HPDE6-E6E7 (cell line): ENCODE measurements around the gene CHST9.
"Not testable (repeated sequence)": the region's sequence is repeated elsewhere in the genome, so short reads cannot be mapped to it uniquely, and the experiment has no call there.

Experiments used
- DNase-seq: peaks from one replicate; pipeline ENCODE4 v3.0.0; 2011; ENCODE audit warnings: missing footprints; ENCODE audit errors: extremely low spot score

The CHST9 gene

DNA sequence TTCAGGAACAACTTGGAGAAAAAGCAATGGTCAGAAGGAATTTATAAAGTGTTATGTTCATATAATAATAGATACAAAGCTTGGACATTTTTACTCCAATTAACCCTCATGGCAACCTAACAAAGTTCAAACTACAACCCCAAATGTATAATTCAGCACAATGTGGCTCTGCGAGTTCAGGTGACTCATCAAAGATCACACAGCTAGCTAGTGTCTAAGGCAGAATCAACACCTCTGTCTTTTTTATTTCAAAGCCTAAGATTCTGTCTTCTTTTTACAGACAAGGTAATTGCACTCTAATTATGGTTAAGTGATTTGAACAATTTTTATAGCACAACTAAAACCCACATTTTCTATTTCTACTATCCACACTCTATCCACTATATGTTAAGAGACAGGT is 90.5 kb downstream of the CHST9 start:
- no peak for DNase-seq

DNA sequence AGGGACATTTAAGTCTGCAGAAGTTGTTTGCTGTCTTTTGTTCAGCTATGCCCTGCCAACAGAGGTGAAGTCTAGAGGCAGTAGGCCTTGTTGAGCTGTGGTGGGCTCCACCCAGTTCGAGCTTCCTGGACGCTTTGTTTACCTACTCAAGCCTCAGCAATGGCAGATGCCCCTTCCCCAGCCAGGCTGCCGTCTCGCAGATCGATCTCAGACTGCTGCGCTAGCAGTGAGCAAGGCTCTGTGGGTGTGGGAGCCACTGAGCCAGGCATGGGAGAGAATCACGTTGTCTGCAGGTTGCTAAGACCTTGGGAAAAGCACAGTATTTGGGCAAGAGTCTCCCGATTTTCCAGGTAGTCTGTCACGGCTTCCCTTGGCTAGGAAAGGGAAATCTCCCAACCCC is 91.8 kb downstream of the CHST9 start:
- DNase-seq, result not testable (repeated sequence)

DNA sequence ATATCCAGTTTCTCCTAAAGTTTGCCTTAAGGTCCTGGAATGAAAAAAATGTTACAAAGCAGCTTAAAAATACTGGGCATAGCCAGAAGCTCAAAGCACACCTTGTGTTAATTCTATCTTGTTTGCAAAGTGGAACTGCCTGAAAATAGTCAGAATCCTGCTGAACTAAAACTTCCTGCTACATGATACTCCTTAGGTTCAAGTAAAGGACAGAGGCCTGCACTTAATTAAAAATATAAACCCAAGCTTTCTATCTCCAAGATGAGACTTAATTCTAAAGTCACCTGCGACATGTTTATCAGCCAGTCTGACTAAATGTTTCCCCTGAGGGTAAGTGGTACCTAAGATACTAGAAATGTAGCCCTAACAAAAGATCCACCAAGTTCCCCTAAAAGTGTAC is 103.4 kb downstream of the CHST9 start:
- no peak for DNase-seq

DNA sequence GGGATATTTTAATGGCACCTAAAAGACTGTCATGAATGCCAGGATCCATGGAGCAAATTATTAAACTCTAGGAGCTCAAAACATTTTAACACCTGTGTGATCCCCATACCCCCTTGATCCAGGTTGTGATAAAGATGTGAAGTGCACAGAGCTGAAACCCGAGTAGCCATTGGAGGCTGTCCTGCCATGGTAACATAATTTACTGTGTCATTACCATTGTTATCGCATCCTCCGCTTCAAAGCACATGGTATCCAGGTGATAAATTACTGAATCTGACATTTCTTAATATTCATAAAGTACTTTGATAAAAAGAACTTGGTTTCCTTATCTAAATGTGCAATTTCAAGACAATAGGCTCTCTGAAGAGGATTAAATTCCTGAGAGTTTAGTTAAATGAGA is 109.3 kb downstream of the CHST9 start:
- no peak for DNase-seq

DNA sequence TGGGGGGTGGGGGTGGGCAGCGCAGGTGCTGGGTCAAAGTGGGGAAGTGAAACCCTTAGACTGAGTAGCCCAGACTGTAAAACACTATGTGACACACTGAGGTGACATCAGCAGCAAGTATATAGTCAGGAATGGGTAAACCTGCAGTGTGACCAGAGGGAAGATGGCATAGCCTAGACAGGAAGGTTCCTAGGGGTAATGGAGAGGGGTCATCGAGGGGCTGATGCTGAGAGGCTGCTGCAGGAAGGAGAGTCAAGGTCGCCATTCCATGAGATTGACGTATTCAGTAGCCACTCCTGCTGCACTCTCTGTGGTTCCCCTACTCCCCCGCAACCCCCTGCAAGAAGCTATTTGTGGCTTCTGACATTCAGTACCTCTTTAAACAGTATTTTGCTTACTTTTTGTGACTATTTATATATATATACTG is 111.7 kb downstream of the CHST9 start:
- DNase-seq, result no peak

DNA sequence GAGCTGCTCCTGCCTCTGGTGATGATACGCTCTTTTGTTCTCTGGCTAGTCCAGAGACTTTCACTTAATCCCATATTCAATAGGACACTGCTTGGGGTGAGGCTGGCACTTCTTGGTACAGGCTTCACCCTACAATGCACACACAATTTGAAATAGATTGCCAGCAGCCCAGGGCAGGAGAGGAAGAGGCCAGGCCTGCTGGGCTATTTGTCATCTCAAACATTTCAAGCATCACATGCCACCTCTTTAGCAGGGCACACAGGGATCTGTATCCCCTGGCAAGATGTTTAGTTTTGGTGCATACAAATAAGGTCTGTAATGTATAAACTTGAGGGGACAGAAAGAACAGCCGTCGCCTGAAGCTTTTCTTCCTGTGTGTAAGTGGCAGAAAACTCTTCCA is 120.4 kb downstream of the CHST9 start:
- DNase-seq, result no peak

DNA sequence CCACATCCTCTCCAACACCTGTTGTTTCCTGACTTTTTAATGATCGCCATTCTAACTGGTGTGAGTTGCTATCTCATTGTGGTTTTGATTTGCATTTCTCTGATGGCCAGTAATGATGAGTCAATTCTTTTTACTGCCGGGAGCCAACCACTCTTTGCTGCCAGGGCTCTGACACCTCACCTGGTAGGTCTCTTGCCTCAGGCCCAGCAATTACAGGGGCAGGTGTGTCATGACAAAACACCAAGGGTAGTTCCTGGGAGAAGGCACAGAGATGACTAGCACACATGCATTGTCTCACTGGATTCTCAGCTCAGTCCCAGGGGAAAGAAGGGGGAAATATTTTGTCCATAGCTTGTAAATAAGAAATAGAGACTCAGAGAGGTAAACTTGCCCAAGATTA is 122.3 kb downstream of the CHST9 start:
- peak; percentile 61 for DNase-seq

DNA sequence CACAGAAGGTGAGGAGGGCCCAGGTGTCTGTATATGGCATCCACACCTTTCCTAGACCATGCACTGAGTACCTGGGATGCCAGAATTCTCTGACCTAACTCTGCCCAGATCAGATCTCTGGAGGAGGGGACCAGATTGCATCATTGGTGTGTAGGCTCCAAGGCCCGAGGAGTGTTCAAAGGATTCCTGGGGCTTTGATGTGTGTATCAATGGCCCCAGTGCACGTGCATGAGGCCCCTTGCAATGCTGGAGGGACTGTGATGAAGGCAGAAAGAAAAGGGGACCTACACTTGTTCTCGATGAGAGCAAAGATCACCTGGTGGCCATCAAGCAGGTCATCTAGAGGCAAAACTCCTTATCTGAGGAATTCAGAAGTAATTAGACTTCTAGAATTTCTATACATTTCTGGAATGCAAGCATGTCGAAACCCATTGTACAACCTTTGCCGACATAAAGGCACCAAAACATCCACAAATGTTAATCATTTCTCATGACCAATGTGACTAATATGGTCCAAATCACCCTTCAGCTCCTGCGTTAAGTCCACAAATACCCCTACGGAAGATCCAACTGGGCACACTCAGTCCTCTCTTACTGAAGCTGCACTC is 123.5 kb downstream of the CHST9 start:
- no peak for DNase-seq

DNA sequence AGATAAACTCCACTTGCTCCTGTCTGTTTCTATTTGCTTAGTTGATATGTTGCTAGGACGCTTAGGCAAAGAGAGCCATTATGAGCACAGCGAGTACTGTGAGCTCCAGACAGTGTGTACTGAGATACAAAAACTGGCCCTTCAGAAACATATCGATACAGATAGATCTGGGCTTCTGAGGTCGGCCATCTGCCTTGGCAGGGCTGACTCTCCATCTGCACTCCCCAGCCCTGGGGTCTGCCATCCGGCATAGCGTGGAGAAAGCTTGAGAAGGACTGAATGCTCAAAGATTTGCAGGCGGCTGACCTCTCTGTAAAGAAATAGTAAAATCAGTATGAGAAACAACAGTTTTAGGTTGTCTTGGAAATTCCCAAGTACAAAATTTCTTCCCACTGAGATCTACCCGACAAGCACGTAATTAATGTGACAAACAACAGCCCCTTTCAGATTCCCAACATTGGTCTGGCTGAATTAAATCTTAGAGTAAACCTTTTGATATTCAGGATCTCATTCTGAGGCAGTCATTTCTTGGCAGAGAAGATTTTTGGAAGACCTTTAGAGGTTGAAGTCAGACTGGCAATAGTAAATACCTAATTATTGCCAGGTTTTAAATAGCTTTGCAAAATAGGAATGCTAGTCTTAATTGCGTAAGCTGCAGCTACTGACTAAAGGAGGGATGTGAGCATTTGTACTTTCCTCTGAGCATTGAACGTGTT is 127.4 kb downstream of the CHST9 start:
- no peak for DNase-seq

DNA sequence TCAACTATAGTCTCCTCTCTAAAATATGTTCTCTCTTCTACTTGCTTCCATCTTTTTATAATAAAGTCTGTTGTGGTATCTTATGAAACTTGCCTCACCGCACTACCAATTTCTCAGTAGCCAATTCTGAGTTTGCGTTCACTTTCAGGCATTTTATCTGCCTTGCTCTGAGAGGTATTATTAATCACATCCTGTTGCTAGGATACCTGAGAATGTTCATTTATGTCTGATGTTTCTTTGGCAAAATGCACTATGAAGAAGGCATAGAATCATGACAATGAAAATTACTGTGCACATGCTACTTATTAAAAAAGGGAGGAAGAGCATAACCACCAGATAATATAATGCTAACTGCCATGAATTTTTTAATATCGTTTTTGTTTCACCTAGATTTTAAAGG is 130.2 kb downstream of the CHST9 start:
- no peak for DNase-seq

DNA sequence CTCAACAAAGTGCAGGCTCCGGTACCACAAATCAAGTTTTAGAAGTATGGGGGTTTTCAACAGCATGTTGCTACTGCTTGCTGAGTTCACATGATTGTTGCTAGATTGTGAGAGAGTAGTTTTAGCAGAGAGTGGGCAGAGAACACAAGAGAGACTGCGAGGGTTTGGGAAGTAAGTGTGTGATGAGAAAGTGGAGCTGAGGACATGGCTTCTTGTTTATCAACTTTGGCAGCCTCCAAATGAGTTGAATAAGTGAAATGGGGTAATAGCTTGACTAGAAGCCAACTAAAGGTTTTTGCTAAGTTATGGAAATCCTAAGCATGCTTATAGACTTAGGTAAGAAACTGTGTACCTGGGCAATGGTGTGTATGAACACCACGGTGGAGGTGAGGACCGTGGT is 135.1 kb downstream of the CHST9 start:
- no peak for DNase-seq

DNA sequence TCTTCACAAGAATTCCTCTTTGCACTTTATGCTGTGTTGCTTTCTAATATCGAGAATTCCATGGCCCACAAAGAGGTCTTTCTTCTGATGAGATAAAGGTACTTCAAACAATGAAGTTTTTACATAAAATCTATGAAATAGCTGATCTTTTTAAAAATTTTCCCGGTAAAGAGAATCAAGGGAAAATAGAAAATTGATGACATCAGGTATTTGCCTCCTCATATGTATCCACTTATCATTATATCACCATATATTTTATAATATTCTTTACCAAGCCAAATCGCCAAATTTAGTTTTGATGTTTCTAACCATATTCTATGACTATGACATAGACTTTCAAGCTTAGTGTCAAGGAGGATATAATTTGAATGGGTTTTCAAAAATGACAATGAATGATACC is 139.8 kb downstream of the CHST9 start:
- DNase-seq, result no peak

DNA sequence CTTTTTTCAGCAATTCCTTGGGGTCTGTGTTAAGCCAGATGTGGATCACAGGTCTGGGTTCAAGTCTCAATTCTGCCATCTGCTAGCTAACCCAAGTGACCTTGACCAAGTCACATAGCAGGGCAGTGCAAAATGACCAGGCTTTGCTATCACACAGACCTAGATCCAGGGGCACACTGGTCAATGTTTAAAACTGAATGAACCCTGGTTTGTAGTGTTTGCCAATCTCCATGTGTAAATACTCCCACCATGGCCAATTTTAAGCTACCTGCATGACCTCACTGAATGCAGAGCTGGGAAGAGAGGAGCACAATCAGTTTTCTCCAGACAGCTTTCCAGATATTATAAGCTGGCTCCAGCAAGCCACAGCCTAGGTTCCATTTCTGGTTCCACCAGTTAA is 142.9 kb downstream of the CHST9 start:
- no peak for DNase-seq

DNA sequence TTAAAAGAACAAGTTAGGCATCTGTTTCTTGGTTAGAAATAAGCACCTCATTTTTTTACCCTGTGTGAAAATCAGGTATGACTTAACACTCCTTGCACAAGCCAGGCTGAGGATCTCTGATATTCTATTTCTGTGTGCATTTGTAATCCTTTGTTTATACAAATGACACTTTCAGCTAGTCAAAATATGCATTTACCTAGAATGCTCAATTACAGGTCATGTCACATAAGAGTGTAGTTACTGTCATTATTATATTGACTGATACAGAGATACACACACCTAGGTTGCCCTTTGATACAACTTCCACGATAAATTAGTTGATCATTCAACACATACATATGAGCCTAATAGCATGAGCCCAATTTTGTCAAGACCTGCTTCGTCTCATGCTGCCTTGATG is 144.3 kb downstream of the CHST9 start:
- DNase-seq, result no peak

DNA sequence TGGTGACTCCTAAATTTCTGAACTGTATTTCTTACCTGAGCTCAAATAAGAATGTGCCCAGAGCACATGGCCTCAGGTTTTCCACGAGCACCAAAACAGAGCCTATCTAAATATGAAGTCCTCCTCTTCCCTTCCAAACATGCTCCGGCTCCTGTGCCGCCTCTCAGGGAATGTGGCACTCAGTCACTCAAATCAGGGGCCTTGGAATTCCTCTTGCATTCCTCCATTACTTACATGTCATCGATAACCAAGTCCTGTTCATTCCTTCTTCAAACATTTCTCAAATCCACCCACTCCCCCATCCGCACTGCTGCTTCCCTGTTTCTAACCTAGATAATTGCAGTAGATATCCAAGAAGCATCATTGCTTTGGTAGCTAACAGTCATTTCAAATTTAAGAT is 151.4 kb downstream of the CHST9 start:
- no peak for DNase-seq

DNA sequence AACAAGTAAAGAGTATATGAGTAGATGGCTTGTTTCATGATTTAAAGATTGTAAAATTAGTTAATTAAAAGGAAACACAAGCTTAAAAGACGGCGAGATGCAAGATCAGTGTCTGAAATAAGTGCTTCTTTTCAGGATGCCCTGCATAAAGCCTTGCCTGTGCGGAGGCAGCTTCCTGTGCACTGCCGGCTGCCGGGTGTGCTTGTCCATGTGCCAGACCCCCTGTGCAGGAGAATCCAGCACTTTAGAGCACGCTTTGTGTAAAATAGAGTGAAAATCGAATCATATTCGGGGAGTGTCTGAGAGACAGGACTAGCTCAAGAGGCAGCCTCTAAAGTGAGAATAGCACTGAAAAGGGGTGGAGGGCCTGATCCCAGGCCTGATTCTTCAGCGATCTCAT is 154.7 kb downstream of the CHST9 start:
- DNase-seq, result no peak

DNA sequence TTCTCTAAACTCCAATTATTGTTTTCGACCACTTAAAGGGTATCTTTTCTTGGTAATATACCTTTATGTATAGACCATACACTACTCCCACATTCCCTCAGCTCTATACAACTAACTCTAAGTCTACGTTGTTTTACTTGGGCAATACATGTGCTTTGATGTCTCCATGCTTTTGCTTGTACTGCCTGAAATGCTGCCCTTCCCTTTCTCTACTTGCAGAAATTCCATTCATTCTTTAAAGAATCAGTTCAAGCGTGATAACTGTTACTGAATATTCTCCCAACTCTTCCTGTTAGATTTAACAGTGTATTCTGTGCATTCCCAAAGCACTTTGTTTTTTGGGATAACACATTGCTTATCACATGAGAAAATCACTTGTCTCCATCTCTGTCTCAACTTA is 162.6 kb downstream of the CHST9 start:
- no peak for DNase-seq

DNA sequence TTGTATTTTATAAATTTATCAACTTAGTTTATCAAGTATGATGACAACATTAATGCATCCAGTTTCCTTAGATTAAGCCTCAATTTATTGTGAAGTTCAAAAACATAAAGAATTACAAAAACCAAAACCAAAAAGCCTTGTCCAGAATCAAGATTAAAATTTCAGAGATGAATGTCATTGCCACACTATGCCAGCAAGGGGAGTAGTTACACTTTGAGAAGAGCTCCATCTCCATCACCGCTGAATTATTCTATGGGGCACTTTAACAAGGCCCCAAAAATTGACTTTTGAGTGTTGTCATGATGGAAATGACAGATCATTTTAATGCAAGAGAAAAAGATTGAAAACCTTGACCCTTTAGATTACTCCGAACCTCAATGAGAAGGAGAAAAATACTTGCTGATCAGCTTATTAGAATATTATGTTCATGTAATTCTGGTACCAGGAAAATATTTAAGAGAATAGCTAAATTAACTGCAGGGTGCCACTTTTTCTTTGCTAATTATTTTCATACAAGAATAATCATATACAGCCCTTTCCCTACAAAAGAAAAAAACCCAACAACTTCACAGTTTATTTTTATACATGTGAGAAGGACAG is 167.1 kb downstream of the CHST9 start:
- peak; percentile 25 for DNase-seq

DNA sequence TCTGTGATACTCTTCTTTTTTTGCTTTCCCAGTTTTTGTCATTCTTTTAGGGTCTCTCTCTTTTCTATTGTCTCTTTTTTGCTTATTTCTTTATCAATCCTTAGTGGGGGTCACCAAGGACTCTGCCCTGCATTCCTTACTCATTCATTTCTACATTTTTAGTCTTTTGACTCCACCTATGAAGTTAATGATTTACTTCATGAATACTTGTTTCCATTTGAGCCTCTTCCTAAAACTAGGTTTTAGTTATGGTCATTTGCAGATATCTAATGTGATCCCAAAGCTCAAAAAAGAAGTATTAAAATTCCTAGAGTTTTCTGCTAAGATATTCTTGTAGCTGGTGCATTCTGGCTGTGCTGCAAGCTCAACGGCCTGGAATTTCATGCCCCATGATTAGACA is 170.3 kb downstream of the CHST9 start:
- no peak for DNase-seq

DNA sequence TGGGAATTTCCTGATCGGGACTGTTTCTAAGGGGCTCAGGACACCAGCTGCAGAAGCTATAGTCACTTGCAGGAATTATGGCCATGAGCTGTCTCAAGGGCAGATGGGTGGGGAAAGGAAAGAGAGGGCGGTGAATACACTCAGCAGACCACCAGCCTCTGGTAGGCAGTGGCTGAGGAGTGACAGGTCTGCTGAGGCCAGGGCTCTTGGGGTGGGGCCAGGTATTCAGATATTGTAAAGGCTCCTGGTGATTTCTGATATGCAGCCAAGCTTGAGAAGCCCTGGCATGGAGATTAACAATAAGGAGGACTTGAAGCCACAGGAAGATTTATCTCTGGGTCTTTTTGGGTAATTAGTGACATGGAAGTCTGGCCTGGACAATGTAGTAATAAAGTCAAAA is 174.3 kb downstream of the CHST9 start:
- DNase-seq, result no peak

DNA sequence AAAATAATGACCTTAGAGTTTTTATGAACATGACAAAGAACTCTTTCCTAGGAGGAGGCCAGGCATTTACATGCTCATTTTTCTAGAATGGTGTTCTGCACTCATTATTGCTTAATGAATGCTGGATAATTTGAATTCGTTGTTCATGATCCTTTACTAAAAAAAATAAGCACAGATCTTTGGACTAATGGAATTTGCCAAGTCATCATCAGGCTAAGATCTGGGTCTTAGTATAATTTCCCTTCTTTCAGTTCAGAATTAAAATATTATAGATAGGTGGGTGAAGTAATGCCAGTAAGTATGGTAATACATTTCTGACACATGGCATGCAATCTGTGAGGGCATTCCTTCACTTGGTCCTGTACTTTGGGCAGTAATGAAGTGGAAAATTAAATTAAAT is 175.8 kb downstream of the CHST9 start:
- no peak for DNase-seq

DNA sequence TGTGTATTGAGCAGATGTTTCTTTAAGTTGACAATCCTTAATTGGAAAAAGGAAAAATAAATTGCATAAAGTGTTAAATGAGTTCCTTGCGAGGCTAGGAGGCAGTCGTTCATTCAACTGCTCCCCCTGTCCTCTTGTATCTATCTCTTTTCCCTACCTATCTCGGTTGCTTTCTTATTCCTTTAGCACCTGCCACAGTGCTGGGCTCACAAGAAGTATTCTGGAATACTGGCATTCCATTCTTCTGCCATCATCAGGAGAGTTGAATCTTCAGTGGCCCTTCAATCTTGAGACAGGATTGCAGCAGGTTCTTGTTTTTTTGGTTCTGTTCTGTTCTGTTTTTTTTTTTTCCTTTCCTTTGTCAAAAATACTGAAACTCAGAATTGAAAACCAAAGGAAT is 176.5 kb downstream of the CHST9 start:
- no peak for DNase-seq

DNA sequence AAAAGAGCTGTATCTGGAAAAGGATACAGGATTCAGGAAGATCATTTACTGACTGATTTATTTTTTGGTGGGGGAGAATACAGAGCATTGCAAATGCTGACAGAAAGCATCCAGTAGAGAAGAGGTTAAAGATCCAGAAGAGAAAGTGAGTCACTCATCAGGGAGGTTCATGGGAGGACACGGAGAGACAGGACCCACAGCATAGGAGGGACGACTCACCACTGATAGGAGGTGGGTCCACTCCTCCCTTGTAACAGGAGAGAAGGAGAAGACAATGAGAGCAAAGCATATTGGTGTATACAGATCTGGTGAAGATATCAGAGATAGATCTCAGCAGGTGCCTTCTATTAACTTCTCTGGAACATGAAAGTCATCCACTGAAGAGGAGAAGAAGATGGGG is 177.2 kb downstream of the CHST9 start:
- DNase-seq, result no peak

DNA sequence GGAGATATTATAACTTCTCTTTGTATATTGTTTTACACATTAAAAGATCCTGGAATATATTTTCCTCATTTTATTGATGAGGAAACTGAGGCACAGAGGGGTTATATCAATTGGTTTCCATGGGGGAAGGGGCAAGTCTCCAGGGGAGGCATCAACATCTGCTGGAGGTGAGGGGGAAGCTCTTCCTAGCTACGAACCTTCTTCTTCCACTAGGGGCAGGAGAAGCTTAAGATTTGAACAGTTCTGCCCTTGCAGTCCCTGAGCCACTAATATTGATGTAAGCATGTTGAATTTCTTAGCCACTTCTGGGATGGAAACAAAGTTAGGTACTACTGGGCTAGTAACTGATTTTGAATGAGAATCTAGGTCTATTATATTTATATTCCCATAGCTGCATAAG is 179.5 kb downstream of the CHST9 start:
- peak; percentile 5 for DNase-seq
